HepG2 (cell line): Measurements from ENCODE around the gene SOWAHA. TPM values are rescaled to one million over a fixed set of nuclear protein-coding genes. Genes with fewer than 3 reads are reported as not detected.

Experiments
- ATAC-seq: fragments of 200-7000 bp; cut with Tn5 transposase; 3 replicates; pipeline ENCODE4 v1.9.1; 2020; ENCODE audit warnings: mild to moderate bottlenecking, moderate library complexity
- BruUV-seq: library from RNA; stranded (reverse); fragments of 400-500 nt; replicated peaks from 2 replicates; lab custom pipeline; 2021; lab: Mats Ljungman, UMichigan
- CTCF ChIA-PET: fragments of 300-600 bp; formaldehyde crosslinking; extraction: SDS; loops from one replicate; lab custom pipeline; 2021; ENCODE audit warnings: low total read pairs, inconsistent platforms, low intra/inter-chr PET ratio; lab: Yijun Ruan, JAX
- POLR2A ChIA-PET: fragments of 350-600 bp; sonication (Branson Sonifier 250); formaldehyde crosslinking; loops from one replicate; lab custom pipeline; 2020; ENCODE audit warnings: antibody characterized with exemption, inconsistent platforms; lab: Yijun Ruan, JAX
- DNase-seq: peaks from one replicate; pipeline ENCODE4 v3.0.0-alpha.2; 2015; ENCODE audit warnings: low spot score
- FAIRE-seq: peaks from 3 replicates; lab custom pipeline; 2011; peaks lifted over from hg19 to GRCh38; lab: Jason Lieb, UNC
- H2AFZ ChIP-seq: one replicate; pipeline ENCODE4 v1.6.1; 2011; ENCODE audit warnings: low read length, inconsistent platforms
- H3K27ac ChIP-seq: fragments of 300-600 bp; 3 replicates; pipeline ENCODE4 v1.8.0; 2011; ENCODE audit warnings: mixed run types, mild to moderate bottlenecking, mixed read lengths, low read length, inconsistent platforms; ENCODE audit not compliant: insufficient read depth; ENCODE audit errors: extremely low read length
- H3K27me3 ChIP-seq, 2 experiments: fragments of 200-600 bp in 1 of 2; 2 replicates in 1 of 2; 3 replicates in 1 of 2; pipeline versions ENCODE4 v1.6.0 to v1.8.0; 2011; ENCODE audit warnings: low read length in 2 of 2, mild to moderate bottlenecking in 2 of 2, moderate library complexity in 2 of 2, inconsistent platforms in 1 of 2; ENCODE audit not compliant: insufficient read depth in 2 of 2, control insufficient read depth in 1 of 2
- H3K36me3 ChIP-seq, 2 experiments: fragments of 200-600 bp in 1 of 2; replicated peaks in 1 of 2; 2 replicates in 1 of 2; 3 replicates in 1 of 2; pipeline versions ENCODE4 v1.5.1 to v1.8.0; 2011; ENCODE audit warnings: low read length in 2 of 2, inconsistent platforms in 1 of 2; ENCODE audit not compliant: insufficient read depth in 2 of 2, control insufficient read depth in 1 of 2
- H3K4me1 ChIP-seq: 2 replicates; pipeline ENCODE4 v1.5.1; 2012; ENCODE audit warnings: low read length, inconsistent platforms; ENCODE audit not compliant: insufficient read depth
- H3K4me2 ChIP-seq: 2 replicates; pipeline ENCODE4 v1.6.0; 2011; ENCODE audit warnings: low read depth, low read length, inconsistent platforms
- H3K4me3 ChIP-seq, 3 experiments: fragments of 200-600 bp in 1 of 3; sonication (generic), shearing (Covaris generic) in 1 of 3; replicated peaks in 1 of 3; 2 replicates each; pipeline ENCODE4 v1.5.1; 2011 to 2016; ENCODE audit warnings: low read length in 3 of 3, inconsistent platforms in 2 of 3, low read depth in 2 of 3, mild to moderate bottlenecking in 2 of 3, control low read depth in 1 of 3, mixed read lengths in 1 of 3; ENCODE audit not compliant: insufficient read depth in 1 of 3
- H3K79me2 ChIP-seq: one replicate; pipeline ENCODE4 v1.6.1; 2011; ENCODE audit warnings: low read length, inconsistent platforms; ENCODE audit not compliant: insufficient read depth
- H3K9ac ChIP-seq: 2 replicates; pipeline ENCODE4 v1.6.0; 2011; ENCODE audit warnings: mild to moderate bottlenecking, low read depth, low read length, inconsistent platforms; ENCODE audit not compliant: insufficient read depth
- H3K9me3 ChIP-seq: 2 replicates; pipeline ENCODE4 v1.5.1; 2012; ENCODE audit warnings: mild to moderate bottlenecking, low read length
- H4K20me1 ChIP-seq: 2 replicates; pipeline ENCODE4 v1.6.0; 2011; ENCODE audit warnings: inconsistent platforms, mild to moderate bottlenecking, low read length, moderate library complexity; ENCODE audit not compliant: insufficient read depth
- IRX3 ChIP-seq: sonication (generic); formaldehyde crosslinking; IDR thresholded peaks from 2 replicates; pipeline ENCODE4 v1.8.1; 2023; ENCODE audit warnings: mild to moderate bottlenecking, low read depth, missing genetic modification reagents, borderline replicate concordance
- SMARCC2 ChIP-seq: fragments of 450-650 bp; IDR thresholded peaks from 2 replicates; pipeline ENCODE4 v1.6.1; 2017; ENCODE audit warnings: antibody characterized with exemption, mild to moderate bottlenecking
- ZBTB7A ChIP-seq: sonication (generic); formaldehyde crosslinking; IDR thresholded peaks from 2 replicates; pipeline ENCODE4 v1.8.0; 2022; ENCODE audit warnings: mild to moderate bottlenecking, missing genetic modification reagents
- ZNF367 ChIP-seq: sonication (generic); formaldehyde crosslinking; IDR thresholded peaks from 2 replicates; pipeline ENCODE4 v1.4.0; 2020; ENCODE audit warnings: missing genetic modification reagents, borderline replicate concordance
- ZNF614 ChIP-seq: IDR thresholded peaks from 2 replicates; pipeline ENCODE4 v1.6.1; 2018; ENCODE audit warnings: missing biosample characterization, missing genetic modification reagents, inconsistent platforms, borderline replicate concordance
- ZNF746 ChIP-seq: sonication (generic); formaldehyde crosslinking; IDR thresholded peaks from 2 replicates; pipeline ENCODE4 v1.8.0; 2022; ENCODE audit warnings: mild to moderate bottlenecking, missing genetic modification reagents
- ZNF761 ChIP-seq: sonication (generic); formaldehyde crosslinking; conservative IDR thresholded peaks from 2 replicates; pipeline ENCODE4 v1.4.0; 2020; ENCODE audit warnings: mild to moderate bottlenecking, missing genetic modification reagents
- WGBS: methylation state at CpG from one replicate; pipeline ENCODE4 v1.1.6; 2017; ENCODE audit warnings: low lambda C conversion rate; 5-methylcytosine and 5-hydroxymethylcytosine counted together
- in situ Hi-C: cut with HindIII; loops from 2 replicates; pipeline ENCODE4 v1.10.0; 2017; ENCODE audit warnings: low pct_unique_long_range_greater_than_20kb; ENCODE audit not compliant: extremely low pct_ligation_motif_present
- intact Hi-C: fragments of 100-400 bp; cut with micrococcal nuclease; formaldehyde crosslinking; loops from one replicate; pipeline ENCODE4 v1.10.0; 2022; ENCODE audit not compliant: unreplicated experiment
- polyA plus RNA-seq, 8 experiments: library from polyadenylated mRNA; depleted of rRNA in 3 of 8; stranded (reverse) in 7 of 8; unstranded in 1 of 8; fragments of >200 nt; fragmentation: Illumina TruSeq in 4 of 8; extraction: Trizol in 4 of 8; gene quantifications; 2 replicates each; pipeline versions ENCODE4 v1.2.1 to v1.2.3, GENCODE V29; 2011 to 2016; ENCODE audit warnings: low read depth in 4 of 8, missing spikeins in 1 of 8, mixed read lengths in 1 of 8; ENCODE audit not compliant: insufficient read depth in 1 of 8
- total RNA-seq, 5 experiments: library from RNA; depleted of rRNA; stranded (reverse); fragments of >200 nt; fragmentation: Illumina TruSeq; extraction: Trizol; gene quantifications; 2 replicates each; pipeline ENCODE4 v1.2.3, GENCODE V29; 2016; ENCODE audit warnings: low read depth in 1 of 5
- TF ChIP-seq, protein P1 (sequence below): sonication (generic); formaldehyde crosslinking; IDR thresholded peaks from 2 replicates; pipeline ENCODE4 v1.4.0; 2020; ENCODE audit warnings: mild to moderate bottlenecking, missing genetic modification reagents
- TF ChIP-seq, protein P2 (sequence below): sonication (generic); formaldehyde crosslinking; conservative IDR thresholded peaks from 2 replicates; pipeline ENCODE4 v1.4.0; 2020; ENCODE audit warnings: missing genetic modification reagents

Gene SOWAHA
- total and polyA plus RNA-seq, 2 of the 13 experiments (the other 11 are each of a cell fraction or from before 2014, with no cell fraction given): 0.95 to 1.9 TPM

DNA sequence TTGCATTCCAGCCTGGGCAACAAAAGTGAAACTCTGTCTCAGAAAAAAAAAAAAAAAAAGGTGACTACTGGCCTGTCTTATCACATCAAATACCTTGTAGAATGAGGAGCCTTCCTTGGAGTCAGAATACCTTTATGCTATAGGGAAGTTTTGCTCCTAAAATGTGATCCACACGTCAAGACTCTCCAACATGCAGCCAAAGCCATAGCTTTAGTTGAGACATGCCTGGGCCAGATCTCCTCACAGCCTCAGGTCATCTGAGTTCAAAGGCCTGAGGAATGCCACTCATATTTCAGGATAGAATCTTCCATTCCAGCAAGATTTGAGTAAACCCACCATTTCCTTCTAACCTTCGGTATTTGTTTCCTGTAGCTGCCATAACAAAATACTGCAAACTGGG, 13.7 kb upstream of the SOWAHA start (continued):
- TF ChIP-seq ZNF367: no peak

DNA sequence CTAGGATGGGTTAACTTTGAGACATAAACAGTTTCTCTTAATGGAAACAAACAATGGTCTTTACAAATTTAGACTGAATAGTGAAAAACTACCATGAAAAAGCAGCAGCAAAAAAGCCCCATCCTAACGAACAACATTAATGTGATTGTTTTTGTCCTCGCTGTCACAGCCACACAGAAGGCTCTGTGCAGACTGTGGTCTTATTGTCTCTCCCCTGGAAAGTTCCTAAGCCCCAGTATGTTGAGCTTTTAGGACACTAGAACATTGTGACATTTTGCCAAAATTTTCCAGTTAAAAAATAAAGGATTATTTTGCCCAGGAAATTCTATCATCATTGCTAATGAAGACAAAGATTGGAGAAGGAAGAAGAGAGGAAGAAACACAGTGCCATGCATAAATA, 12.6 kb upstream of the SOWAHA start:
- intact Hi-C loops: no loop called here
- in situ Hi-C loops: no loop called here
- CTCF ChIA-PET: no interaction called here

More for the DNA sequence above, 12.6 kb upstream of the SOWAHA start:
- Histone ChIP-seq H3K36me3 (no peaks in the 10 kb centered on the region; a peak in 1 of 5 replicates), H3K27ac (peak overlapping the region; percentile 28), H3K79me2 (peaks cover 6% of the 10 kb centered on the region), H3K9me3 (no peaks in the 10 kb centered on the region), H4K20me1 (no peaks in the 10 kb centered on the region), H3K27me3 (no peaks in the 10 kb centered on the region), H3K4me3 (no peak overlapping the region), H3K4me2 (0 out of 2 replicates have a peak overlapping the region, but pooled peaks have one; percentile 6), H3K4me1 (peaks cover 37% of the 10 kb centered on the region), H3K9ac (no peak overlapping the region), H2AFZ (no peak overlapping the region)
- TF ChIP-seq ZBTB7A (CRISPR knock-in tag) (no peak), ZNF746 (CRISPR knock-in tag) (no peak), ZNF614 (no peak), SMARCC2 (no peak), ZNF761 (CRISPR knock-in tag) (no peak), IRX3 (CRISPR knock-in tag) (no peak)
- TF ChIP-seq, protein P1, sequence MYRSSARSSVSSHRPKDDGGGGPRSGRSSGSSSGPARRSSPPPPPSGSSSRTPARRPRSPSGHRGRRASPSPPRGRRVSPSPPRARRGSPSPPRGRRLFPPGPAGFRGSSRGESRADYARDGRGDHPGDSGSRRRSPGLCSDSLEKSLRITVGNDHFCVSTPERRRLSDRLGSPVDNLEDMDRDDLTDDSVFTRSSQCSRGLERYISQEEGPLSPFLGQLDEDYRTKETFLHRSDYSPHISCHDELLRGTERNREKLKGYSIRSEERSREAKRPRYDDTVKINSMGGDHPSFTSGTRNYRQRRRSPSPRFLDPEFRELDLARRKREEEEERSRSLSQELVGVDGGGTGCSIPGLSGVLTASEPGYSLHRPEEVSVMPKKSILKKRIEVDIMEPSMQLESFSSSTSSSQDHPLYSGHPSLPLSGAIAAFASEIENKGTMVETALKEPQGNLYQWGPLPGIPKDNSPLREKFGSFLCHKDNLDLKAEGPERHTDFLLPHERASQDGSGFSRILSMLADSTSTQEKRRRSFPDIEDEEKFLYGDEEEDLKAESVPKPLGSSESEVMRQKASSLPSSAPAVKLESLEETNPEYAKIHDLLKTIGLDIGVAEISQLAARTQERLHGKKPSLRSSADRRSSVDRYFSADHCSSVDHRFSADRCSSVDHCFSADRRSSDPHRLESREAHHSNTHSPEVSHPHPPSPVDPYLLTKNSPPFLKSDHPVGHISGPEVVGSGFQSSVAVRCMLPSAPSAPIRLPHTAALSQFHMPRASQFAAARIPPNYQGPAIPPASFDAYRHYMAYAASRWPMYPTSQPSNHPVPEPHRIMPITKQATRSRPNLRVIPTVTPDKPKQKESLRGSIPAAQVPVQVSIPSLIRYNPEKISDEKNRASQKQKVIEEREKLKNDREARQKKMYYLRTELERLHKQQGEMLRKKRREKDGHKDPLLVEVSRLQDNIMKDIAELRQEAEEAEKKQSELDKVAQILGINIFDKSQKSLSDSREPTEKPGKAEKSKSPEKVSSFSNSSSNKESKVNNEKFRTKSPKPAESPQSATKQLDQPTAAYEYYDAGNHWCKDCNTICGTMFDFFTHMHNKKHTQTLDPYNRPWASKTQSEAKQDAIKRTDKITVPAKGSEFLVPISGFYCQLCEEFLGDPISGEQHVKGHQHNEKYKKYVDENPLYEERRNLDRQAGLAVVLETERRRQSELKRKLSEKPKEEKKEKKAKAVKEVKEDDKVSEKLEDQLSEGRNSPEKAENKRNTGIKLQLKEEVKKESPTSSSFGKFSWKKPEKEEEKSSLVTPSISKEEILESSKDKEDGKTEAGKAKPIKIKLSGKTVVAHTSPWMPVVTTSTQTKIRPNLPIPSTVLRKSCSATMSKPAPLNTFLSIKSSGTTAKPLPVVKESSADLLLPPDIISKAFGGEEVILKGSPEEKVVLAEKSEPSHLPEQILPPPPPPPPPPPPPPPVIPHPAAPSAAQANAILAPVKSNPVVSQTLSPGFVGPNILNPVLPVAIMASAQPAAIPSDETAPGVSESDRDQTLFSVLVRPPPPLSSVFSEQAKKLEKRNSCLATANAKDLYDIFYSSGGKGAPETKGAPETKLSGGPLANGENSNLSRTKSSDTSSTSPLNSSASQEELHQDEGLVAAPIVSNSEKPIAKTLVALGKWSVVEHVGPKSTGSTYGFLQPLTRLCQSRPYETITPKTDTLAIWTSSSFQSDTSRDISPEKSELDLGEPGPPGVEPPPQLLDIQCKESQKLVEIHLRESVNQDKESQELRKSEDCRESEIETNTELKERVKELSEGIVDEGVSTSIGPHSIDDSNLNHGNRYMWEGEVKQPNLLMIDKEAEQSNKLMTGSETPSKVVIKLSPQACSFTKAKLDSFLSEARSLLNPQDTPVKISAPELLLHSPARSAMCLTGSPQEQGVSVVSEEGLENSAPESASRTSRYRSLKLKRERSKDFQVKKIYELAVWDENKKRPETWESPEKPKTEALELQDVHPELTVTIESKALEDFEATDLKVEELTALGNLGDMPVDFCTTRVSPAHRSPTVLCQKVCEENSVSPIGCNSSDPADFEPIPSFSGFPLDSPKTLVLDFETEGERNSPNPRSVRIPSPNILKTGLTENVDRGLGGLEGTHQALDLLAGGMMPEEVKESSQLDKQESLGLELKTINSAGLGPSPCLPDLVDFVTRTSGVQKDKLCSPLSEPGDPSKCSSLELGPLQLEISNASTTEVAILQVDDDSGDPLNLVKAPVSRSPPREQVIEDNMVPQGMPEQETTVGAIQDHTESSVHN: no peak
- TF ChIP-seq, protein P2, sequence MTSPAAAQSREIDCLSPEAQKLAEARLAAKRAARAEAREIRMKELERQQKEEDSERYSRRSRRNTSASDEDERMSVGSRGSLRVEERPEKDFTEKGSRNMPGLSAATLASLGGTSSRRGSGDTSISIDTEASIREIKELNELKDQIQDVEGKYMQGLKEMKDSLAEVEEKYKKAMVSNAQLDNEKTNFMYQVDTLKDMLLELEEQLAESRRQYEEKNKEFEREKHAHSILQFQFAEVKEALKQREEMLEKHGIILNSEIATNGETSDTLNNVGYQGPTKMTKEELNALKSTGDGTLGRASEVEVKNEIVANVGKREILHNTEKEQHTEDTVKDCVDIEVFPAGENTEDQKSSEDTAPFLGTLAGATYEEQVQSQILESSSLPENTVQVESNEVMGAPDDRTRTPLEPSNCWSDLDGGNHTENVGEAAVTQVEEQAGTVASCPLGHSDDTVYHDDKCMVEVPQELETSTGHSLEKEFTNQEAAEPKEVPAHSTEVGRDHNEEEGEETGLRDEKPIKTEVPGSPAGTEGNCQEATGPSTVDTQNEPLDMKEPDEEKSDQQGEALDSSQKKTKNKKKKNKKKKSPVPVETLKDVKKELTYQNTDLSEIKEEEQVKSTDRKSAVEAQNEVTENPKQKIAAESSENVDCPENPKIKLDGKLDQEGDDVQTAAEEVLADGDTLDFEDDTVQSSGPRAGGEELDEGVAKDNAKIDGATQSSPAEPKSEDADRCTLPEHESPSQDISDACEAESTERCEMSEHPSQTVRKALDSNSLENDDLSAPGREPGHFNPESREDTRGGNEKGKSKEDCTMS (CRISPR knock-in tag): no peak
- no TSS peak for BruUV-seq
- no peak for DNase-seq
- 77% methylated on average over 2 of the region's 2 CpGs for WGBS
- ATAC-seq: 0 out of 3 replicates have a peak, but pooled peaks have one; percentile 38
- no peak for FAIRE-seq
- POLR2A ChIA-PET: interaction anchor here (0.7 to 1.6 kb wide), 5 partner anchors 8 to 64 kb away, joined by 3 to 4 read pairs (median 3); partner anchors contain the start of gene KIF3A
